ENCODE data around the gene DENND1A. TPM values are rescaled to one million over a fixed set of nuclear protein-coding genes. Genes with fewer than 3 reads are reported as not detected.

DENND1A gene
- polyA plus RNA-seq, 1 experiment = 16.2 TPM

DNA sequence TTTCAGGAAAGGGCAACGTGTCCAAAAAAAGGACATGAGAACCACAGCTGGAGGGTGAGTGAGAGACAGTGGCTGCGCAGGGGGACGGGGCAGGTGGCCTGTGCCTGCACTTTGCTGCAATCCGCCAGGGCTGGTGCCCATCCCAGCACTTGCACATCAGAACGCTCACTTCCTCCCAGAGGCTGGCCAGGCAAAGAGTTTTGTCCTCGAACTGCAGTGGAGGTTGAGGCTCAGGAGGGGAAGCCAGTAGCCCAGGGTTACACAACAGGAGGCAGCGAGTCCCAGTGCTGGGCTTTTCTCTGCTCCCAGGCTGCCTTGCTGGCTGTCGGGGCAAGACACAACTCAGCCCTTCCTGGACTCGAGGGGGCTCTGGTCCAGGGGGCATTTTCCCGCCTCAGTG lies 540.9 kb downstream of the DENND1A start:
- TF ChIP-seq, protein P1, sequence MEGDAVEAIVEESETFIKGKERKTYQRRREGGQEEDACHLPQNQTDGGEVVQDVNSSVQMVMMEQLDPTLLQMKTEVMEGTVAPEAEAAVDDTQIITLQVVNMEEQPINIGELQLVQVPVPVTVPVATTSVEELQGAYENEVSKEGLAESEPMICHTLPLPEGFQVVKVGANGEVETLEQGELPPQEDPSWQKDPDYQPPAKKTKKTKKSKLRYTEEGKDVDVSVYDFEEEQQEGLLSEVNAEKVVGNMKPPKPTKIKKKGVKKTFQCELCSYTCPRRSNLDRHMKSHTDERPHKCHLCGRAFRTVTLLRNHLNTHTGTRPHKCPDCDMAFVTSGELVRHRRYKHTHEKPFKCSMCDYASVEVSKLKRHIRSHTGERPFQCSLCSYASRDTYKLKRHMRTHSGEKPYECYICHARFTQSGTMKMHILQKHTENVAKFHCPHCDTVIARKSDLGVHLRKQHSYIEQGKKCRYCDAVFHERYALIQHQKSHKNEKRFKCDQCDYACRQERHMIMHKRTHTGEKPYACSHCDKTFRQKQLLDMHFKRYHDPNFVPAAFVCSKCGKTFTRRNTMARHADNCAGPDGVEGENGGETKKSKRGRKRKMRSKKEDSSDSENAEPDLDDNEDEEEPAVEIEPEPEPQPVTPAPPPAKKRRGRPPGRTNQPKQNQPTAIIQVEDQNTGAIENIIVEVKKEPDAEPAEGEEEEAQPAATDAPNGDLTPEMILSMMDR (IDR thresholded peaks at IDR 0.05; ENCODE audit: low read depth, low read length) = no peak
- ChIA-PET CTCF (interaction anchor here (9.2 kb wide), 1 partner anchor 35 kb away, joined by 158 read pairs; the partner anchor contains the start of gene CRB2), POLR2A (no interaction called here)
- no peak overlapping the region for H3K27ac ChIP-seq (ENCODE audit: low read depth, low read length)
- H3K4me3 ChIP-seq (ENCODE audit: low read depth, low read length) = no peak overlapping the region
- H3K27me3 ChIP-seq (ENCODE audit: control insufficient read depth, insufficient read depth, low read length) = peaks cover 8% of the 10 kb centered on the region
- DNase-seq (ENCODE audit: low read depth, low spot score) = no peak
- no peaks in the 10 kb centered on the region; the same call in none of the 2 replicates for H3K9me3 ChIP-seq (ENCODE audit: control insufficient read depth, insufficient read depth, low read length)

DNA sequence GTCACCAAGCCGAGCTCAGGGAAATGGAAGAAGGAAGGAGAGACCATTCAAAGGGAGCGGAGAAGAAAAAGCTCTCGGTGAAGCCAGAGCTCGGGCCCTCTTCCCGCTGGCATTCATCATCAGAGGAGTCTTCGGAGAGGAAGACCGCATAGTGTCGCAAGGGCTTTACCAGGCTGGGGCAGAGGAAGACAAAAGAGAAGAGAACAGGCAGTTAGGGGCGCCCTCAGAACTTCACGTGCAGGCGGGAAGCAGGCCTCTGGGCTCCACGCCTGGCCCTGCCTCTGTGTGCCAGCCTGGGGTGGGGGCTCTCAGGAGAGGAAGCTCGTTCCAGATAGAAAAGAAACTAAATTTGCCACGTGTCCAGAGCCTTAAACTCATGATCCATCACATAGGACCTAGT lies 542.2 kb downstream of the DENND1A start:
- Histone ChIP-seq H3K4me3 (ENCODE audit: low read depth, low read length) (no peak overlapping the region), H3K27ac (ENCODE audit: low read depth, low read length) (no peak overlapping the region), H3K9me3 (ENCODE audit: control insufficient read depth, insufficient read depth, low read length) (no peaks in the 10 kb centered on the region; the same call in 1 of the 2 replicates), H3K27me3 (ENCODE audit: control insufficient read depth, insufficient read depth, low read length) (peaks cover 8% of the 10 kb centered on the region)
- CTCF ChIA-PET = interaction anchor here (1.3 to 9.2 kb wide), 2 partner anchors 10 to 33 kb away, joined by 3 to 158 read pairs; partner anchors contain the start of gene CRB2
- TF ChIP-seq, protein P1 (IDR thresholded peaks at IDR 0.05; ENCODE audit: low read depth, low read length) = no peak
- POLR2A ChIA-PET = no interaction called here
- no peak for DNase-seq (ENCODE audit: low read depth, low spot score)

DNA sequence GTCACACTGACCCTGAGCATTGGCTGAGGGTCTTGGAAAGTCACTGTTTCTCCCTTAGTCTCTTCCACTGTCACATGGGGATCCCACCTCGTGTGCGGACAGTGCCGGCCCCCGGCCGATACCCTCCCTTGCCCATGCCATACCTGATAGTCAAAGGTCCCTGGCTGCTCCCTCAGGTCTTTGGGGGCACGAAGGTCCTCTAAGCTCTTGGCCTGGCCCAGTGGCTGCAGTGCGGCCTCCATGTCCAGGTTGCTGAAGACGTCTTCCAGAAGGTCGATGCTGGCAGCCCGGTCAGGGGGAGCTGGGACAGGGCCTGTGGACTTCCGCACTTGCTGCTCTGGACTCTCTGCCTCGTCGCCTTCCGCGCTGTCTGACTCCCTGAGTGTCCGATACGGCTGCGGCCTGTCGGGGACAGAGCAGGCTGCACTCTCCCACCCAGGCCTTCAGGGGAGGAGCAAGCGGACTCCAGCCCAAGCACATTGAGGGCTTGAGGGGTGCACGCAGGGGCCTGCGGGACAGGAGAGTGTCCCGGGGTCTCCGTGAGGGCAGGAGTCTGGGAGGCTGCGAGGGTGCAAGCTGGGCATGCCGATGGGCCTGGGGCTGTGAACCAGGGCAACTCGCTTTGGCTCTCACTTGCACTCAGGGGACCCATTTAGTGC lies 546.3 kb downstream of the DENND1A start:
- CTCF ChIA-PET = interaction anchor here (9.2 kb wide), 1 partner anchor 29 kb away, joined by 158 read pairs; the partner anchor contains the start of gene CRB2
- H3K27ac ChIP-seq (ENCODE audit: low read depth, low read length) = no peak overlapping the region

DNA sequence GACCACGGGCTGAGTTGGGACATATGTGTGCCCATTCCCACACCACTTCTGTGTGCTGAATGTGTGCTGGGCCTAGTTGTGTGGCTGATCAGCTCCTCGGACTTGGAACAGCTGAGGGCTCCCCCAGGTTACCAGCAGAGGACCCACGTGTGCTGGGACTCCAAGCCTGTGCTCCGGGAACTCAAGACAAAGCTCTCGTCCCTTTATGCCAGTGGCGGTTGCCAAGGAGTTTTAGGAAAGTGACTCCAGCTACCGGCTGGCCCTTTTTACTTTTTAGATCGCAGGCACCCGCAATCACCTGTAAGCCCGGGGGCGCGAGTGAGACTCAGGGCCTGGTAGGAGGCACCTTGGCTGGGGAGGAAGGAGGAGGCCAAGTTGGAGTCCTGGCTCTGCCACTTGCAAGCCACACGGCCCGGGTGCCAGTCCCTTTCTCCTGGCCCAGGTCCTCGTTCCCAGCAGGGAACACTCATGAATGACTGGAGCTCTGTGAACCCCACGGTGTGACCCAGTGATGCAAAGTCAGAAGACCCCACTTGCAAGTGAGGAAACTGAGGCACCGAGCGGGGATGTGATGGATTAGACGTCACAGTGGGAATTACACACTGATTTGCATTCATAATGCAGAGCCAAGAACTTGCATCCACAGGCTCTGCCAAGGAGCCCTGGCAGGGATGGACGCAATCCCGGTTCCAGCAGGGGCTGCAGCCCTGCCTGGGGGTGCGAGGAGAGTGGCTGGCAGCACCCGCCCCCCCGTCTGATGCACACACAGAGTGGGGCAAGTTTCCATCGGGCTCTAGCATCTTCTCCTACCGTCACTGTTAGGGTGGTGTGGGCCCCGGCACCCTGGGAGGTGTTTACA lies 547.0 kb downstream of the DENND1A start:
- ChIA-PET CTCF (interaction anchor here (9.2 kb wide), 1 partner anchor 28 kb away, joined by 158 read pairs; the partner anchor contains the start of gene CRB2), POLR2A (no interaction called here)
- Histone ChIP-seq H3K4me3 (ENCODE audit: low read depth, low read length) (no peak overlapping the region), H3K9me3 (ENCODE audit: control insufficient read depth, insufficient read depth, low read length) (no peaks in the 10 kb centered on the region), H3K27ac (ENCODE audit: low read depth, low read length) (no peak overlapping the region), H3K27me3 (ENCODE audit: control insufficient read depth, insufficient read depth, low read length) (peaks cover 5% of the 10 kb centered on the region)
- no peak for DNase-seq (ENCODE audit: low read depth, low spot score)
- TF ChIP-seq, protein P1 (IDR thresholded peaks at IDR 0.05; ENCODE audit: low read depth, low read length) = no peak

More for the DNA sequence above, 546.3 kb downstream of the DENND1A start:
- no peaks in the 10 kb centered on the region for H3K9me3 ChIP-seq (ENCODE audit: control insufficient read depth, insufficient read depth, low read length)
- POLR2A ChIA-PET = no interaction called here
- peaks cover 5% of the 10 kb centered on the region for H3K27me3 ChIP-seq (ENCODE audit: control insufficient read depth, insufficient read depth, low read length)
- DNase-seq (ENCODE audit: low read depth, low spot score) = no peak
- H3K4me3 ChIP-seq (ENCODE audit: low read depth, low read length) = no peak overlapping the region
- TF ChIP-seq, protein P1 (IDR thresholded peaks at IDR 0.05; ENCODE audit: low read depth, low read length) = no peak
